ENCODE data around the gene NCMAP.

GRCh38 chr1:24636661-24637357 lies 80.9 kb downstream of the NCMAP start:
- no peak for TF ChIP-seq POLR2A (IDR thresholded peaks at IDR 0.05)
- no peak for TF ChIP-seq CTCF (IDR thresholded peaks at IDR 0.05)
